ENCODE data around the gene PLEKHJ1.

Gene PLEKHJ1

GRCh38 chr19:2249010-2249866, 13.1 kb upstream of the PLEKHJ1 start, which contains the start of gene AMH:
AMH (plus strand) TSS chr19:2249323; CDS start chr19:2249333, 10 bp downstream.
- no peak for DNase-seq

GRCh38 chr19:2248136-2249009, 12.2 kb upstream of the PLEKHJ1 start:
- DNase-seq, result no peak

GRCh38 chr19:2247433-2248101, 11.4 kb upstream of the PLEKHJ1 start:
- DNase-seq, result no peak

- no peak for DNase-seq
Observed at GRCh38 chr19:2246801-2247361, 10.8 kb upstream of the PLEKHJ1 start.

- no peak for DNase-seq
Observed at GRCh38 chr19:2246014-2246620, 10.0 kb upstream of the PLEKHJ1 start.

- no peak for DNase-seq
Observed at GRCh38 chr19:2245273-2245672, 9.1 kb upstream of the PLEKHJ1 start.

GRCh38 chr19:2244486-2244885, 8.4 kb upstream of the PLEKHJ1 start:
- DNase-seq, result no peak

GRCh38 chr19:2244125-2244411, 7.9 kb upstream of the PLEKHJ1 start:
- no peak for DNase-seq

GRCh38 chr19:2243274-2244124, 7.4 kb upstream of the PLEKHJ1 start:
- no peak for DNase-seq

- DNase-seq, result no peak
Observed at GRCh38 chr19:2242816-2243215, 6.7 kb upstream of the PLEKHJ1 start.

GRCh38 chr19:2242092-2242537, 6.0 kb upstream of the PLEKHJ1 start:
- no peak for DNase-seq

GRCh38 chr19:2240881-2241760, 5.0 kb upstream of the PLEKHJ1 start:
- DNase-seq, result no peak

- no peak for DNase-seq
Observed at GRCh38 chr19:2239771-2240770, 3.9 kb upstream of the PLEKHJ1 start.

- no peak for DNase-seq
Observed at GRCh38 chr19:2239173-2239572, 3.0 kb upstream of the PLEKHJ1 start.

GRCh38 chr19:2237869-2238153, 1.7 kb upstream of the PLEKHJ1 start:
- DNase-seq, result no peak

GRCh38 chr19:2237051-2237868, 1.1 kb upstream of the PLEKHJ1 start:
- DNase-seq, result no peak

- DNase-seq, result no peak
Observed at GRCh38 chr19:2236064-2236313, 140 bp downstream of the PLEKHJ1 start.

- no peak for DNase-seq
Observed at GRCh38 chr19:2235381-2236063, 607 bp downstream of the PLEKHJ1 start.
